OCI-M2 (cell line): ENCODE data around the gene DCAF6.

Experiments
- DNase-seq: peaks from one replicate; lab custom pipeline; 2025; ENCODE audit not compliant: unreplicated experiment; lab: John Stamatoyannopoulos, UW

The DCAF6 gene

DNA sequence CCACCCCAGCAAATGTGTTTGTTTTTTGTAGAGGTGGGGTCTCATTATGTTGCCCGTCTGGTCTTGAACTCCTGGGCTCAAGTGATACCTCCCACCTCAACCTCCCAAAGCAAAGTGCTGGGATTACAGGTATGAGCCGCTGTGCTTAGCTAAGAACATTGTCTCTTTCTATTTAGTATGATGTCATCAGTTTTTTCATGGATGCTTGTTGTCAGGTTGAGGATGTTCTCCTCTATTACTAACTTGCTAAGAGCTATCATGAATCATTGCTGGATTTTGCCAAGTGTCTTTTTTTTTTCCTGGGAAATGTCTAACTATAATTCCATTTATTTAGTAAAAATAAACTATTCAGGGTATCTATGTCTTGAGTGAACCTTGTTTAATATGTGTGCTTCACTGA is 19.4 kb downstream of the DCAF6 start:
- DNase-seq: no peak

GRCh38 chr1:167957710-167958109 is 21.2 kb downstream of the DCAF6 start:
- no peak for DNase-seq

DNA sequence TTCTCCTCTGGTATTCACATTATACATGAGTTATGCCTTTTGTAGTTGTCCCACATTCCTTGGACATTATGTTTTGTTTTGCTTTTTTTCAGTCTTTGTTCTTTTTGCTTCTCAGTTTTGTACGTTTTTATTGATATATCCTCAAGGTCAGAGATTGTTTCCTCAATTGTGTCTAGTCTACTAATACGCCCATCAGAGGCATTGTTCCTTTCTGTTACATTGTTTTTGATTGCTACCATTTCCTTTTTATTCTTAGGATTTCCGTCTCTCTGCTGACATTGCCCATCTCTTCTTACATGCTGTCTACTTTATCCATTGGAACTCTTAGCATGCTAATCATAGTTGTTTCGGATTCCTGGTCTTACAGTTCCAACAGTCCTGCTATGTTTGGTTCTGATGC is 28.2 kb downstream of the DCAF6 start:
- DNase-seq: no peak

DNA sequence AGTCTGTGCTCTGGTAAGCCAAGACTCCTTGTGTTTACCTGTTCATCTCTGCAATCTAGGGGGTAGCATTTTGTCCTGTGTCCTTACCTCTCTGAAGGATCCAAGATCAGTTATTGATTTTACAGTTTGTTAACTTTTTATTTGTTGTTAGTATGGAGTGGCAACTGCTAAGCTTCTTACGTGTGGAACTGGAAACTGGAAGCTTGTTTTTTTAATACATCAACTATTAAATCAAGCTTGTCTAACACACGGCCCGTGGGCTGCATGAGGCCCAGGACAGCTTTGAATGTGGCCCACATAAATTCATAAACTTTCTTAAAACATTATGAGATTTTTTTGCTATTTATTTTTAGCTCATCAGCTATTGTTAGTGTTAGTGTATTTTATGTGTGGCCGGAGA is 29.6 kb downstream of the DCAF6 start:
- DNase-seq: no peak

- DNase-seq: no peak
Observed at GRCh38 chr1:167968569-167968968, 32.1 kb downstream of the DCAF6 start.

DNA sequence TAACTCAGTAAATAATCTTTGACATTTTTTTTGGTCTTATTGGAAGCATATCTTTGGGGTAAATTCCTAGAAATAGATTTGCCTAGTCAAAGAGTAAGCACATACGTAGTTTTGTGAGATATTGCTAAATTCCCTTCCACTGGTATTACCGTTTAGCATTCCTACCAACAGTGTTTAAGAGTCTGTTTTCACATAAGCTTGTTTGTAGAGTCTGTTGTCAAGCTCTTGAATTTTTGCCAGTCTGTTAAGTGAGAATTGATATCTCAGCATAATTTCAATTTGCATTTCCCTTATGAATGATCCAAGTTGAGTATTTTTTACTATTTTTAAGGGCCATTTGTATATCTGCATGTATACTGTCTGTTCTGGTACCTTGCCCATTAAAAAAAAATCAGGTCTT is 37.3 kb downstream of the DCAF6 start:
- no peak for DNase-seq

- no peak for DNase-seq
Observed at GRCh38 chr1:167974698-167975097, 38.2 kb downstream of the DCAF6 start.

DNA sequence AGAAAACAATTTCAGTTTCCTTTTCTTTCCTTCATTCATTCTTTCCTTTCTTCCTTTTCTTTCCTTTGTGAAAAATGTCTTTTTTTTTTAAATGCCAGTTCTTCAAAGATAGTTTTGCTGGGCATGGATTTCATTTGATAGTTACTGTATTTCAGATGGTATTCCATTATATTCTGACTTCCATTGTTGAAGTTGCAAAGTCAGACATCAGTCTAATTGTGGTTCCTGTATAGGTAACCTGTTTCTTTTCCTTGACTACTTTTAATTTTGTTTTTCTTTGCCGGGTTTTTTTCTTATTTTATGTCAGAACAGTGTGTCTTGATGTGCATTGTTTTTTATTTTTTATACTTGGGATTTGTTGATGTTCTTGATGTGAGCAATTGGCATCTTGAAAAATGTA is 40.8 kb downstream of the DCAF6 start:
- DNase-seq: no peak

DNA sequence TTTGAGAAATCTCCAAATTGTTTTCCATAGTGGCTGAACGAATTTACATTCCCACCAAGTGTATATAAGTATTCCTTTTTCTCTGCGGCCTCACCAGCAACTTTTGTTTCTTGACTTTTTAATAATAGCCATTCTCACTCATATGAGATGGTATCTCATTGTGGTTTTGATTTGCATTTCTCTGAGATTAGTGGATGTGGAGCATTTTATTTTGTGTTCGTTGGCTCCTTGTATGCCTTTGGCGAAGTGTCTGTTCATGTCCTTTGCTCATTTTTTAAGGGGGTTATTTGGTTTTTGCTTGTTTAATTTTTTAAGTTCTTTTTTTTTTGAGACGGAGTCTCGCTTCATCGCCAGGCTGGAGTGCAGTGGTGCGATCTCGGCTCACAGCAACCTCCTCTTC is 45.5 kb downstream of the DCAF6 start:
- no peak for DNase-seq

DNA sequence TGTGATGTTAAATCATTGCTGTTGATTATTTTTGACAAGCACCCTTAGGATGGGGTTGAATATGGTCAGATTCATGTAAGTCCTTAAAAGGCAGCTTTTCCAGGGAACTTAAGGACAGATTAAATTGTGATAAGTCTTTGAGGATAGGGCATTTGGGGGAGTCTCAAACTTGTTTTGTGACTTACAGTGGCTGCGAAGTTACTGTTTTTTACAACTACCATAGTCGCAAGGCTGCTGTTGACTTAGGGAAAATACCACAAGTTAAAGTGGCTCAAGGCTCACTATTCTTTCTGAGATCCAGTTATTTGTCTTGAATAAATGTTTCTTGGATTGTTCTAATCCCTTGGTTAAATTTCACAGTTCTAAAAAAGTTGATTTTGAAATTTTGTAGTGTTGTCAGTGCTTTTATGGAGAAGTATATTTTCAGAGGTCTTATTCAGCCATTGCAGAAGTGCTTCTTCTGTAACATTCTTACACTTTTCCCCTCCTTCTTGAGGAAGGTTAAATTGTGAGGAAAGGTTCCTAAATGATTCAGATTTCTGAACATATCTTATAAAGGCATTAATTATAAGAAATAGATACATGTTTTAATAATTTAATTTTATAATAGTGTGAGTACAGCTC is 47.4 kb downstream of the DCAF6 start:
- no peak for DNase-seq

DNA sequence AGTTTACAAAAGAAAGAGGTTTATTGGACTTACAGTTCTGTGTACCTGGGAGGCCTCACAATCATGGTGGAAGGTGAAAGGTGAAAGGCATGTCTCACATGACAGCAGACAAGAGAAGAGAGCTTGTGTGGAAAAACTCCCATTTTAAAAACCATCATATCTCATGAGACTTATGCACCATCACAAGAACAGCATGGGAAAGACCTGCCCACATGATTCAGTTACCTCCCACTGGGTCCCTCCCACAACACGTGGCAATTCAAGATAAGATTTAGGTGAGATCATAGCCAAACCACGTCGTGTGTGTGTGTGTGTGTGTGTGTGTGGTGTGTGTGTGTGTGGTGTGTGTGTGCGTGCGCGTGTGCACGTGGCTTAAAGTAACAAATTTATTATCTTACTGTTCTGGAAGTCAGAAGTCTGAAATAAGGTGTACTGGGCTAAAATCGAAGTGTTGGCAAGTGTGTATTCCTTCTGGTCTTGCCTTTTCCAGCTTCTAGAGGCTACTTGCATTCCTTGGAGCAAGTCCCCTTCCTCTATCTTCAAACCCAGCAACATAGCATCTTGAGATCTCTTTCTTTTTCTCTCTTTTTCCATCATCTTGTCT is 48.5 kb downstream of the DCAF6 start:
- DNase-seq: no peak

GRCh38 chr1:167987174-167987573 is 50.7 kb downstream of the DCAF6 start:
- DNase-seq: no peak

GRCh38 chr1:167991546-167991945 is 55.1 kb downstream of the DCAF6 start:
- no peak for DNase-seq

- DNase-seq: no peak
Observed at GRCh38 chr1:167993720-167994119, 57.2 kb downstream of the DCAF6 start.

DNA sequence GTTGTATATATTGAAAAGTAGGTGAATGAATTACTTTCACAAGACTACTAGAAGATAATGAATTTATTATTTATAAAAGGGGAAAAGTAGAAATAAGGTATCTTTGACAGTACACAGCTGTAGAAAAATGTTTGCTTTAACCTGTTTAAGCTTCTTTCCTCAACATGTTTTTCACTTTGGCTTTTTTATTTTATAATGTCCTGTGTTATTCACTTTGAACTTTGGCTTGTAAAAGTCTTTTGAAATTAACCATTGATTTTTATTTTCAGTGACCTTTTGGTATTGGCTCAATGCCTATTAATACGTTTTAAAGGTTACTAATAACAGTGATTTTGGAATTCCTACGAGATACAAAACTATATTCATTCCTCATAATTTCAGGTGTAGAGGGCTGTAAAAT is 58.1 kb downstream of the DCAF6 start:
- DNase-seq: no peak

- no peak for DNase-seq
Observed at GRCh38 chr1:167995038-167995437, 58.6 kb downstream of the DCAF6 start.

DNA sequence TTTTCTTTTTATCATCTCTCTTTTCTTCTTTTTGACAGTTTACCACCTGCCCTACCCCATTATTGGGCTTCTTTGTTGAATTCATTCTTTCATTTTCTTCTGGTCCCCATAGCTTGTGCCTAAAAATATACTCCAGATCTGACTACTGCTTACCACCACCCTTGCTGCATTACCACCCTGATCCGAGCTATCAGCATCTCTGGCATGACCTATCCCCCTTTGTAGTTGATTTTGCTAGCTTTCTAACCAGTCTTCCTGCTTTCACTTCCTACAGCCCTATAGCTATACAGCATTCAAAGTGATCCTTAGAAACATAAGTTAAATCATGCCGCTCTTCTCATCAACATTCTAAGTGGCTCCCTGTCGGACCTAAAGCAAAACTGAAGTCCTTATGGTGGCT is 59.8 kb downstream of the DCAF6 start:
- DNase-seq: no peak

DNA sequence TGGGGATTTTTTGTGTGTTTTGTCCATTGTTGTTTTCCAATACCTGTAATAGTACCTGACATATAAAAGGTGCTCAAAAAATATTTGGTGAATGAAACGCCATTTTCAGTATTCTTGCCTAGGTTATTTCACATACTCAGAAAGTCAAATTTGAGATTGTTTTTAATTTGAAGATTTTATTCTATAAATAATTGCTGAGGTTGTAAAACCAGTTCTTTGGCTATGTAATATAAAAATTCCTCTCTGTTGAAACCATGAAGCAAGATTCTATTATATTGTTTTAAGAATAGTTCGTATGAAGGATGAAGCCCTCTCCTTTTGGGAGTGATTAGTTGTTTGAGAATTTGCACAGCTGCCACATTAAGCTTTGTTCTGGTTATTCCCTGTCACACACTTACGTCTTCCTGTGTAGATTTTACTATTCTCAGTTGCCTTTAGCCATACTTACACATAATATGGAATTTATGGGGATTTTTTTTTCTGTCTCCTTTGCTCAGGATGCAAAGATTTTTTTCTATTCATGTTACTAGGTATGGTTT is 60.6 kb downstream of the DCAF6 start:
- no peak for DNase-seq

DNA sequence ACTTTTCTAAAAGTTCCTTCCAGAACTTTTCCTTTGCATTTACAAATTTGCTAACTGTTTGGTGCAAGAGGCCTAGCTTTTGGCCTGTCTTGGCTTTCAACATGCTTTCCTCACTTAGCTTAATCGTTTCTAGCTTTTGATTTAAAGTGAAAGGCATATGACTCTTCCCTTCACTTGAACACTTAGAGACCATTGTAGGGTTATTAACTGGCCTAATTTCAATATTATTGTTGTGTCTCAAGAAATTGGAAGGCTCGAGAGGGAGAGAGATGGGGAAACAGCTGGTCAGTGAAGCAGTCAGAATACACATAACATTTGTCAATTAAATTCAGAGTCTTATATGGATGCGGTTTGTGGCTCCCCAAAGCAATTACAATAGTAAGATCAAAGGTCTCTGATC is 63.4 kb downstream of the DCAF6 start:
- DNase-seq: no peak

- no peak for DNase-seq
Observed at GRCh38 chr1:168000656-168001055, 64.2 kb downstream of the DCAF6 start.

DNA sequence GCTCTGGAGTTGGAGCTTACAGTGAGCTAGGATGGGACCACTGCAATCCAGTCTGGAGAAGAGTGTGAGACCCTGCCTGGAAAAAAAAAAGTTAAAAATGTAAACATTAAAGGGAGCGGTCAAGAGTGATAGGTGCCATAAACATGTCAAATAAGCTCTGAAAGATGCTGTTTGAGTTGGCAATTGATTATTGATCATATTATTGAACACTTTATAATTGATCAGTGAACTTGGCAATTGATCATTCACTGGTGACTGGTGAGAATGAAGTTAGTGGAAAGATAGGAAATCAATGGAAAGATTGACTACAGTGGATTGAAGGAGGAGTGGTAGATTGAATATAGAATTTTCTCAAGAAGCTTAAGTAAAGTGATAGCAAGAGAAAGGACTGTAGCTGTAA is 64.7 kb downstream of the DCAF6 start:
- DNase-seq: no peak

DNA sequence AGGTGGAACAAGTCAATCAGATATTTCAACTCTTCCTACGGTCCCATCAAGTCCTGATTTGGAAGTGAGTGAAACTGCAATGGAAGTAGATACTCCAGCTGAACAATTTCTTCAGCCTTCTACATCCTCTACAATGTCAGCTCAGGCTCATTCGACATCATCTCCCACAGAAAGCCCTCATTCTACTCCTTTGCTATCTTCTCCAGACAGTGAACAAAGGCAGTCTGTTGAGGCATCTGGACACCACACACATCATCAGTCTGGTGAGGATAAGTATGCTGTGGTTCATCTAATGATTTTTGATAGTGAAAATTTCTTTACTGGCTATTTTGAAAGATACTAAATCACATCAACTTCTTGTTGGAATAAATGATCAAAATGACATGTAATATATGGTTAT is 68.0 kb downstream of the DCAF6 start:
- DNase-seq: no peak

DNA sequence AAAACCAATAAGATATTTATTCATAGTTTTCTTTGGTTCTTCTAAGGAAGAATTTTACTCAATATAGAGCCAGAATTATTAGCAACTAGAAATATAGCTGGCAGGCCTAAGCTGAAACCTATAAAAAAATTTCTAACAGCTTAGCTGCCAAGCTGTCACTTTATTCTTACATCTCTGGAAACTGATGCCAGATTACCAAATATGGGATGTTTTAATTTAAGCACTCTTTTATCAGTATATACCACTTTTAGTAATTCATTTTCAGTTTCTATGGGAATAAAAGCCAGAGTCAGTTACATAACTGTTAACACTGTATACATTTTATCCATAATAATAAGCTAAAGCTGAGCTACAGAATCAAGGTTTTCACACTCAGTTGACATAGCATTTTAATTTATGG is 69.0 kb downstream of the DCAF6 start:
- no peak for DNase-seq
